H1 (cell line): ENCODE measurements around the gene XAB2. TPM values are rescaled to one million over a fixed set of nuclear protein-coding genes. Genes with fewer than 3 reads are reported as not detected.

Experiments used
- CTCF ChIA-PET: fragments of 300-600 bp; sonication (Branson Sonifier 250); formaldehyde crosslinking; loops from one replicate; lab custom pipeline; 2021; ENCODE audit not compliant: partially characterized antibody; lab: Charles Lee
- POLR2A ChIA-PET: fragments of 300-600 bp; sonication (Branson Sonifier 250); formaldehyde crosslinking; loops from one replicate; lab custom pipeline; 2021; ENCODE audit warnings: inconsistent platforms; ENCODE audit not compliant: partially characterized antibody; lab: Charles Lee
- DNase-seq, 2 experiments: peaks; one replicate each; pipeline versions ENCODE4 v3.0.0 to v3.0.0-alpha.2; 2010 to 2022; ENCODE audit warnings: low spot score in 2 of 2, low read depth in 1 of 2, mixed read lengths in 1 of 2
- FAIRE-seq: peaks from 2 replicates; lab custom pipeline; 2011; peaks lifted over from hg19 to GRCh38; lab: Jason Lieb, UNC
- H2AFZ ChIP-seq: 2 replicates; pipeline ENCODE4 v1.8.1; 2012; ENCODE audit warnings: low read length, inconsistent platforms
- H2AK5ac ChIP-seq: 2 replicates; pipeline ENCODE4 v1.6.1; 2013; ENCODE audit warnings: low read depth, low read length
- H2BK120ac ChIP-seq: replicated peaks from 2 replicates; pipeline ENCODE3; 2013; ENCODE audit warnings: low read depth, low read length, inconsistent platforms
- H2BK12ac ChIP-seq: 2 replicates; pipeline ENCODE4 v1.6.1; 2013; ENCODE audit warnings: low read depth, low read length
- H2BK15ac ChIP-seq: 2 replicates; pipeline ENCODE4 v1.6.1; 2013; ENCODE audit warnings: low read length
- H2BK20ac ChIP-seq: 2 replicates; pipeline ENCODE4 v1.6.1; 2013; ENCODE audit warnings: low read length
- H2BK5ac ChIP-seq: 2 replicates; pipeline ENCODE4 v1.6.1; 2013; ENCODE audit warnings: low read depth, low read length
- H3K14ac ChIP-seq: 2 replicates; pipeline ENCODE4 v1.6.1; 2013; ENCODE audit warnings: inconsistent platforms; ENCODE audit not compliant: insufficient read length
- H3K18ac ChIP-seq: 2 replicates; pipeline ENCODE4 v1.6.1; 2013; ENCODE audit warnings: low read length; ENCODE audit errors: extremely low read depth
- H3K23ac ChIP-seq: 2 replicates; pipeline ENCODE4 v1.6.1; 2013; ENCODE audit warnings: inconsistent platforms; ENCODE audit not compliant: insufficient read length
- H3K23me2 ChIP-seq: 2 replicates; pipeline ENCODE4 v1.6.1; 2013; ENCODE audit warnings: low read depth, low read length
- H3K27ac ChIP-seq: 2 replicates; pipeline ENCODE4 v1.6.1; 2011; ENCODE audit warnings: low read depth, low read length, inconsistent platforms
- H3K27me3 ChIP-seq, 4 experiments: replicated peaks in 1 of 4; 1 replicate in 1 of 4; 2 replicates in 3 of 4; pipeline versions ENCODE4 v1.6.1 to v1.8.1; 2011 to 2013; ENCODE audit warnings: low read length in 3 of 4, mild to moderate bottlenecking in 3 of 4, inconsistent platforms in 2 of 4, mixed read lengths in 2 of 4, moderate library complexity in 1 of 4; ENCODE audit not compliant: control insufficient read depth in 3 of 4, insufficient read depth in 3 of 4; ENCODE audit errors: extremely low read depth in 1 of 4
- H3K36me3 ChIP-seq, 4 experiments: 2 replicates each; pipeline versions ENCODE4 v1.6.1 to v1.8.1; 2011 to 2013; ENCODE audit warnings: mild to moderate bottlenecking in 4 of 4, low read length in 3 of 4, moderate library complexity in 2 of 4, control low read depth in 1 of 4, inconsistent platforms in 1 of 4; ENCODE audit not compliant: insufficient read depth in 4 of 4, control insufficient read depth in 2 of 4
- H3K4ac ChIP-seq: replicated peaks from 2 replicates; pipeline ENCODE3; 2013; ENCODE audit warnings: low read length, low read depth, mixed read lengths, inconsistent platforms; ENCODE audit not compliant: insufficient read length
- H3K4me1 ChIP-seq, 4 experiments: replicated peaks in 1 of 4; 1 replicate in 1 of 4; 2 replicates in 3 of 4; pipeline versions ENCODE4 v1.6.1 to v1.8.1; 2011 to 2013; ENCODE audit warnings: low read length in 3 of 4, inconsistent platforms in 2 of 4, mixed read lengths in 1 of 4; ENCODE audit not compliant: insufficient read depth in 4 of 4, control insufficient read depth in 3 of 4
- H3K4me2 ChIP-seq, 2 experiments: 2 replicates each; pipeline versions ENCODE4 v1.6.1 to v1.8.1; 2011 to 2013; ENCODE audit warnings: low read depth in 2 of 2, low read length in 2 of 2, control low read depth in 1 of 2, inconsistent platforms in 1 of 2, mild to moderate bottlenecking in 1 of 2; ENCODE audit not compliant: insufficient read depth in 1 of 2
- H3K4me3 ChIP-seq, 4 experiments: fragments of 200-600, 300-600 bp in 1 of 4; sonication (generic), shearing (Covaris generic), sonication (Bioruptor Twin) in 1 of 4; 2 replicates each; pipeline versions ENCODE4 v1.5.1 to v1.8.1; 2011 to 2016; ENCODE audit warnings: low read length in 4 of 4, low read depth in 3 of 4, control low read depth in 2 of 4, inconsistent platforms in 2 of 4, mild to moderate bottlenecking in 2 of 4, mixed read lengths in 1 of 4, moderate library complexity in 1 of 4; ENCODE audit not compliant: insufficient read depth in 2 of 4; ENCODE audit errors: extremely low read depth in 1 of 4
- H3K56ac ChIP-seq: replicated peaks from 2 replicates; pipeline ENCODE3; 2013; ENCODE audit warnings: low read depth, mild to moderate bottlenecking, mixed read lengths, low read length, inconsistent platforms; ENCODE audit not compliant: insufficient read length
- H3K79me1 ChIP-seq: 2 replicates; pipeline ENCODE4 v1.6.1; 2013; ENCODE audit warnings: low read depth, low read length, control low read depth
- H3K79me2 ChIP-seq, 2 experiments: 2 replicates each; pipeline versions ENCODE4 v1.6.1 to v1.8.1; 2012 to 2013; ENCODE audit warnings: low read length in 2 of 2, mild to moderate bottlenecking in 2 of 2, inconsistent platforms in 1 of 2; ENCODE audit not compliant: insufficient read depth in 2 of 2, control insufficient read depth in 1 of 2
- H3K9ac ChIP-seq, 4 experiments: replicated peaks in 1 of 4; 1 replicate in 1 of 4; 2 replicates in 3 of 4; pipeline versions ENCODE4 v1.6.1 to v1.8.1; 2011 to 2013; ENCODE audit warnings: low read depth in 3 of 4, low read length in 3 of 4, control low read depth in 2 of 4, mild to moderate bottlenecking in 2 of 4, moderate library complexity in 2 of 4, inconsistent platforms in 1 of 4; ENCODE audit errors: extremely low read depth in 1 of 4
- H3K9me3 ChIP-seq, 2 experiments: 2 replicates each; pipeline versions ENCODE4 v1.6.1 to v1.8.1; 2012 to 2013; ENCODE audit warnings: mild to moderate bottlenecking in 2 of 2, moderate library complexity in 2 of 2, control low read depth in 1 of 2, inconsistent platforms in 1 of 2, low read depth in 1 of 2, low read length in 1 of 2, mixed read lengths in 1 of 2; ENCODE audit not compliant: insufficient read depth in 2 of 2
- H4K20me1 ChIP-seq, 2 experiments: replicated peaks in 1 of 2; 2 replicates each; pipeline versions ENCODE3 to v1.8.1; 2011 to 2013; ENCODE audit warnings: inconsistent platforms in 2 of 2, low read length in 2 of 2, mild to moderate bottlenecking in 1 of 2; ENCODE audit not compliant: insufficient read depth in 2 of 2, control insufficient read depth in 1 of 2
- H4K5ac ChIP-seq: 2 replicates; pipeline ENCODE4 v1.6.1; 2013; ENCODE audit warnings: low read length, low read depth, mixed read lengths, inconsistent platforms; ENCODE audit not compliant: insufficient read length
- H4K8ac ChIP-seq: 2 replicates; pipeline ENCODE4 v1.8.0; 2013; ENCODE audit warnings: mild to moderate bottlenecking, moderate library complexity, low read length, inconsistent platforms; ENCODE audit not compliant: insufficient read depth; ENCODE audit errors: extremely low read depth
- H4K91ac ChIP-seq: replicated peaks from 2 replicates; pipeline ENCODE3; 2013; ENCODE audit warnings: low read length, mixed read lengths, inconsistent platforms; ENCODE audit not compliant: insufficient read length
- BACH1 ChIP-seq: IDR thresholded peaks from 2 replicates; pipeline ENCODE4 v1.6.1; 2012; ENCODE audit warnings: low read length, improper control_type of control experiment
- CBX8 ChIP-seq: fragments of 300-800, 300-1000 bp; sonication (generic); IDR thresholded peaks from 2 replicates; pipeline ENCODE4 v1.7.1; 2016; ENCODE audit warnings: low read depth, low read length, borderline replicate concordance
- MAX ChIP-seq: IDR thresholded peaks from 2 replicates; pipeline ENCODE4 v1.6.1; 2012; ENCODE audit warnings: inconsistent platforms
- WGBS, 2 experiments: shearing (Covaris generic) in 1 of 2; methylation state at CpG; one replicate each; pipeline versions ENCODE4 v1.1.6 to v1.1.7; 2013 to 2015; ENCODE audit warnings: low lambda C conversion rate in 2 of 2, mixed read lengths in 2 of 2, inconsistent platforms in 1 of 2, low coverage in 1 of 2, missing lambda C conversion rate in 1 of 2; ENCODE audit not compliant: insufficient replicate concordance in 2 of 2, insufficient coverage in 1 of 2, insufficient read length in 1 of 2; ENCODE audit errors: extremely low coverage in 1 of 2, missing lambda C conversion rate in 1 of 2; 5-methylcytosine and 5-hydroxymethylcytosine counted together
- polyA plus RNA-seq, 7 experiments: library from polyadenylated mRNA; depleted of rRNA in 3 of 7; stranded (reverse) in 5 of 7; unstranded in 2 of 7; fragments of >200 nt in 5 of 7; fragments of 200-250 nt in 2 of 7; gene quantifications; 1 replicate in 5 of 7; 2 replicates in 1 of 7; 4 replicates in 1 of 7; pipeline versions ENCODE4 v1.2.1 to v1.2.3, GENCODE V29; 2011 to 2013; ENCODE audit warnings: missing spikeins in 2 of 7, mixed read lengths in 2 of 7
- total RNA-seq: library from RNA; stranded (reverse); fragmentation: NEBNext Ultra II Directional; extraction: Animal tissue kit (Norgen Biotek cat#: 25700); gene quantifications from 2 replicates; pipeline ENCODE4 v1.2.1, GENCODE V29; 2021

XAB2 gene
- total and polyA plus RNA-seq, 2 of the 8 experiments (the other 6 are each of a cell fraction or from before 2014, with no cell fraction given), result 48.2 to 49.4 TPM

- H3K4ac ChIP-seq, result no peak overlapping the region
- peaks cover 0 to 2% (median 0%) of the 10 kb centered on the region in 4 experiments; a peak in 4 of 7 replicates for H3K4me1 ChIP-seq
- no peak overlapping the region for H3K27ac ChIP-seq
- H3K79me1 ChIP-seq, result no peaks in the 10 kb centered on the region
- H3K18ac ChIP-seq, result no peak overlapping the region
- 0 out of 8 replicates have a peak, but pooled peaks cover 0 to 3% (median 0%) of the 10 kb centered on the region in 4 experiments for H3K36me3 ChIP-seq
- H4K5ac ChIP-seq, result no peak overlapping the region
- no peak overlapping the region for H2BK5ac ChIP-seq
- no peak overlapping the region for H2AK5ac ChIP-seq
- no peak overlapping the region for H2BK15ac ChIP-seq
- H2BK120ac ChIP-seq, result no peak overlapping the region
- H3K79me2 ChIP-seq, result no peaks in the 10 kb centered on the region
- ChIA-PET POLR2A (interaction anchor here (0.6 to 1.4 kb wide), 2 partner anchors 9 to 112 kb away, joined by 3 read pairs; no protein-coding TSS in a partner anchor), CTCF (interaction anchor here (0.6 to 1.9 kb wide), 5 partner anchors 9 to 252 kb away, joined by 3 to 7 read pairs (median 5); partner anchors contain the start of gene TRAPPC5)
- H3K56ac ChIP-seq, result no peak overlapping the region
- H3K23me2 ChIP-seq, result 0 out of 2 replicates have a peak, but pooled peaks cover 2% of the 10 kb centered on the region
- H2BK12ac ChIP-seq, result no peak overlapping the region
- no peak overlapping the region for H3K4me3 ChIP-seq
- H2AFZ ChIP-seq, result no peak overlapping the region
- H3K27me3 ChIP-seq, result peaks cover 2 to 18% (median 6%) of the 10 kb centered on the region in 4 experiments
- H4K20me1 ChIP-seq, result peaks cover 0 to 5% of the 10 kb centered on the region in 2 experiments
- no peak overlapping the region for H3K23ac ChIP-seq
- no peak overlapping the region for H3K9ac ChIP-seq
- 67% methylated on average over 2 of the region's 2 CpGs; no CpG with 5 or more reads in 1 of the 2 experiments for WGBS, 2 experiments
- FAIRE-seq, result no peak
- no peak for TF ChIP-seq BACH1
- TF ChIP-seq MAX, result no peak
- no peak for TF ChIP-seq CBX8
- no peak overlapping the region for H2BK20ac ChIP-seq
- H4K8ac ChIP-seq, result no peak overlapping the region
- no peak overlapping the region for H4K91ac ChIP-seq
- no peak overlapping the region for H3K14ac ChIP-seq
- no peak overlapping the region for H3K4me2 ChIP-seq
- H3K9me3 ChIP-seq, result no peaks in the 10 kb centered on the region
- DNase-seq, result no peak
These were observed 20.8 kb upstream of the XAB2 start for GRCh38 chr19:7650148-7650547.
